Fibroblast of lung (primary cell): Measurements from ENCODE around the gene PSMA7. TPM values are rescaled to one million over a fixed set of nuclear protein-coding genes. Genes with fewer than 3 reads are reported as not detected.

Experiments
- DNase-seq, 2 donors: peaks; one replicate each; pipeline versions ENCODE4 v3.0.0 to v3.0.0-alpha.2; 2010; ENCODE audit warnings: low read depth in 2 of 2
- H2AFZ ChIP-seq: 2 replicates; pipeline ENCODE4 v1.5.1; 2012; ENCODE audit warnings: low read length, control low read depth, inconsistent platforms
- H3K27ac ChIP-seq: 2 replicates; pipeline ENCODE4 v1.5.1; 2011; ENCODE audit warnings: low read length, control low read depth; ENCODE audit not compliant: insufficient read depth
- H3K27me3 ChIP-seq: 2 replicates; pipeline ENCODE4 v1.5.1; 2011; ENCODE audit warnings: mild to moderate bottlenecking, low read length; ENCODE audit not compliant: control insufficient read depth, insufficient read depth
- H3K36me3 ChIP-seq: 2 replicates; pipeline ENCODE4 v1.5.1; 2011; ENCODE audit warnings: low read length; ENCODE audit not compliant: control insufficient read depth, insufficient read depth
- H3K4me1 ChIP-seq: 2 replicates; pipeline ENCODE4 v1.5.1; 2011; ENCODE audit warnings: low read length; ENCODE audit not compliant: control insufficient read depth, insufficient read depth; ENCODE audit errors: extremely low read depth
- H3K4me2 ChIP-seq: 2 replicates; pipeline ENCODE4 v1.5.1; 2011; ENCODE audit warnings: low read length, control low read depth; ENCODE audit not compliant: insufficient read depth; ENCODE audit errors: extremely low read depth
- H3K4me3 ChIP-seq, 4 experiments: fragments of 200-600 bp in 1 of 4; sonication (generic) in 1 of 4; replicated peaks in 1 of 4; 2 replicates each; pipeline ENCODE4 v1.5.1; 2011 to 2016; ENCODE audit warnings: low read length in 4 of 4, low read depth in 3 of 4, mild to moderate bottlenecking in 3 of 4, control low read depth in 2 of 4, inconsistent platforms in 1 of 4, mixed read lengths in 1 of 4; ENCODE audit not compliant: insufficient read depth in 1 of 4; ENCODE audit errors: control extremely low read depth in 1 of 4
- H3K79me2 ChIP-seq: 2 replicates; pipeline ENCODE4 v1.5.1; 2012; ENCODE audit warnings: mild to moderate bottlenecking, low read length, inconsistent platforms; ENCODE audit not compliant: control insufficient read depth, insufficient read depth
- H3K9ac ChIP-seq: 2 replicates; pipeline ENCODE4 v1.5.1; 2011; ENCODE audit warnings: mild to moderate bottlenecking, low read length, control low read depth; ENCODE audit not compliant: insufficient read depth
- H3K9me3 ChIP-seq: 2 replicates; pipeline ENCODE4 v1.5.1; 2012; ENCODE audit warnings: low read depth, low read length; ENCODE audit not compliant: control insufficient read depth, insufficient read depth
- H4K20me1 ChIP-seq: 2 replicates; pipeline ENCODE4 v1.5.1; 2011; ENCODE audit warnings: low read length; ENCODE audit not compliant: control insufficient read depth, insufficient read depth; ENCODE audit errors: extremely low read depth
- CTCF ChIP-seq, 2 donors: IDR thresholded peaks in 1 of 2; conservative IDR thresholded peaks in 1 of 2; 1 replicate in 1 of 2; 2 replicates in 1 of 2; pipeline ENCODE4 v1.5.1; 2011 to 2012; ENCODE audit warnings: low read length in 2 of 2, control low read depth in 1 of 2, inconsistent platforms in 1 of 2, low read depth in 1 of 2, mild to moderate bottlenecking in 1 of 2
- EZH2 ChIP-seq: IDR thresholded peaks from 2 replicates; pipeline ENCODE4 v1.5.1; 2012; ENCODE audit warnings: low read length, control low read depth, mild to moderate bottlenecking; ENCODE audit errors: missing control alignments
- polyA plus RNA-seq, 2 donors: library from polyadenylated mRNA; depleted of rRNA in 1 of 2; stranded (reverse) in 1 of 2; unstranded in 1 of 2; fragments of >200 nt; gene quantifications; 2 replicates each; pipeline ENCODE4 v1.2.1, GENCODE V29; 2011 to 2012; ENCODE audit warnings: missing spikeins in 1 of 2
- total RNA-seq: library from RNA; depleted of rRNA; stranded (reverse); fragments of >200 nt; gene quantifications from 2 replicates; pipeline ENCODE4 v1.2.1, GENCODE V29; 2014

PSMA7 gene
- total and polyA plus RNA-seq, 2 donors (not counting 1 experiment from before 2014, with no cell fraction given): 234 to 342 TPM

GRCh38 chr20:62151225-62151624 is 8.0 kb upstream of the PSMA7 start:
- no peaks in the 10 kb centered on the region for H3K9me3 ChIP-seq
- peaks cover 1% of the 10 kb centered on the region for H3K36me3 ChIP-seq
- H4K20me1 ChIP-seq: peaks cover 2% of the 10 kb centered on the region
- H3K4me1 ChIP-seq: no peaks in the 10 kb centered on the region
- no peak overlapping the region for H3K9ac ChIP-seq
- H3K27me3 ChIP-seq: no peaks in the 10 kb centered on the region
- no peak overlapping the region for H2AFZ ChIP-seq
- H3K79me2 ChIP-seq: peaks cover 56% of the 10 kb centered on the region
- DNase-seq: no peak
- no peak overlapping the region for H3K27ac ChIP-seq
- no peak overlapping the region for H3K4me2 ChIP-seq
- TF ChIP-seq EZH2 (no peak), CTCF (conservative IDR thresholded peaks at IDR 0.05 in 1 of 2, IDR thresholded peaks at IDR 0.05 in 1 of 2; ENCODE audit: low read depth in 1 of 2, low read length in 2 of 2) (no peak)
- no peak overlapping the region for H3K4me3 ChIP-seq

- H3K27me3 ChIP-seq: no peaks in the 10 kb centered on the region
- no peaks in the 10 kb centered on the region for H3K4me1 ChIP-seq
- no peak overlapping the region for H3K9ac ChIP-seq
- no peak overlapping the region for H3K4me2 ChIP-seq
- H3K79me2 ChIP-seq: peaks cover 66% of the 10 kb centered on the region
- H3K36me3 ChIP-seq: peaks cover 3% of the 10 kb centered on the region
- peaks cover 2% of the 10 kb centered on the region for H4K20me1 ChIP-seq
- no peak for DNase-seq
- no peaks in the 10 kb centered on the region for H3K9me3 ChIP-seq
- H3K27ac ChIP-seq: no peak overlapping the region
- TF ChIP-seq EZH2 (no peak), CTCF (conservative IDR thresholded peaks at IDR 0.05 in 1 of 2, IDR thresholded peaks at IDR 0.05 in 1 of 2; ENCODE audit: low read depth in 1 of 2, low read length in 2 of 2) (no peak)
- H3K4me3 ChIP-seq: no peak overlapping the region
- H2AFZ ChIP-seq: no peak overlapping the region
Measured at GRCh38 chr20:62150310-62150575, 7.0 kb upstream of the PSMA7 start.

GRCh38 chr20:62149532-62150309 is 6.5 kb upstream of the PSMA7 start:
- H4K20me1 ChIP-seq: peaks cover 2% of the 10 kb centered on the region
- peak in 1 of 2 donors; percentile 41 for DNase-seq
- H3K9me3 ChIP-seq: no peaks in the 10 kb centered on the region
- peaks cover 3% of the 10 kb centered on the region for H3K36me3 ChIP-seq
- H3K27ac ChIP-seq: no peak overlapping the region
- H3K4me1 ChIP-seq: no peaks in the 10 kb centered on the region
- H3K27me3 ChIP-seq: no peaks in the 10 kb centered on the region
- H3K4me3 ChIP-seq: no peak overlapping the region
- no peak overlapping the region for H3K4me2 ChIP-seq
- H3K9ac ChIP-seq: no peak overlapping the region
- no peak overlapping the region for H2AFZ ChIP-seq
- TF ChIP-seq CTCF (conservative IDR thresholded peaks at IDR 0.05 in 1 of 2, IDR thresholded peaks at IDR 0.05 in 1 of 2; ENCODE audit: low read depth in 1 of 2, low read length in 2 of 2) (no peak), EZH2 (no peak)
- H3K79me2 ChIP-seq: peaks cover 71% of the 10 kb centered on the region
